Bone marrow (tissue), 2 donors: Measurements from ENCODE around the gene LIN37.
"Not testable (repeated sequence)": the region's sequence is repeated elsewhere in the genome, so short reads cannot be mapped to it uniquely, and the experiment has no call there.

ENCODE experiments used
- DNase-seq, 2 donors: peaks; one replicate each; lab custom pipeline; 2025; lab: John Stamatoyannopoulos, UW

The LIN37 gene

DNA sequence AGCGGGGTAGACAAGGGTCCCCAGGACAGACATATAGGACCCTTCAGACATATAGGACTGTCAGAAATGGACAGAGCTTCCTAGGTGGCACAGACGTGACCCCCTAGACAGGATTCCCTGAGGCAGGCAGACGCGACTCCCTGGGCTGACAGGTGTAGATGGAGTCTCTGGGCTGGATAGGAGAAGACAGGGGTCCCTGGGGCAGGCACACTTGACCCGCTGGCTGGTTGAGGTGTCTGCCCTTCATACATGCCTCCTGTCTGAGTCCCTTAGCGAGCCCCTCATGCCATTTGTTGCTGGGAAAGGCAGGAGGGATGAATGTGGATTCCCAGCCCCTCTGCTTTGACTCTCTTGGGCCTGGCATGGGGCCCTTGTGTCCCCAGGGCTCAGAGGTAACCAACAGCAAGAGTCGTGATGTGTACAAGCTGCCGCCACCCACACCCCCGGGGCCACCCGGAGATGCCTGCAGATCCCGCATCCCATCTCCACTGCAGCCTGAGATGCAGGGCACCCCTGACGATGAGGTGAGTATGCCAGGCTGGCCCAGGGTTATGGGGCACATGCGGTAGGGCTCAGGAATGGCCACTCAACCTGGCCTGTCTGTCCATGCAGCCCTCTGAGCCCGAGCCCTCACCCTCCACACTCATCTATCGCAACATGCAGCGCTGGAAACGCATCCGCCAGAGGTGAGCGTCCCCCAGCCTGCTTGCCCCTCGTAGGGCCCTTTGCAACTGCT is 5.4 kb downstream of the LIN37 start:
- no peak for DNase-seq

DNA sequence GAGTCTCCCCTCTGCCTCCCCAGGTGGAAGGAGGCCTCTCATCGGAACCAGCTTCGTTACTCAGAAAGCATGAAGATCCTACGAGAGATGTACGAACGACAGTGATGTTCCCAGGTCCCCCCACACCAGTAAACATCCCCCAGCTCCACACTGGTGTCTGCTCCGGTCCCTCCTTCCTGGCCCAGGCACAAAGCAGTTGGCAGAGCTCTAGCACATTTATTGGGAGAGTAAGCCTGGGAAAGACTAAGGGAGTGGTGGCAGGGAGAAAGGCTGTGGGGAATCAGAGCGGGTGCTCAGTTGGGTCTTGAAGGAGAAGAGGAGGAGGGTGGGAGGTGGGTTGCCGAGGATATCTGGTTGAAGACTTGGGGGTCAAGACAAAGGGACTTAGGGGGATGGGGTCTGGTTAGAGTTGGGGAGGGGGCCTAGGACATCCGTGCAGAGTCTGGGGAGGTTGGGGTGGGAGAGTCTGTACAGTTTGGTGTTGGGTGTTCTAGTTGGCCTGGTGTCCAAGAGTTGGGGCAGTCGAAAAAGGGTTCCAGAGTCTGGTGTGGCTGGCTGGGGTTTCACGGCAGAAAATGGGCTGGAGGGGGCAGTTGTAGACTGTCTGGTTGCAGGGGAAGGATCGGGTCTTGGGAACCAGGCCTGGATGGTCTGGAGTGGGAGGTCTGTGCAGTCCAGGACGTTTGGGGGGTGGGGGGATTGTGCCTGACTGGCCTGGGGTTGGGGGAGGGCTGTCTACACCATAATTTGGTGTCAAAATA is 6.2 kb downstream of the LIN37 start:
- DNase-seq = no peak

DNA sequence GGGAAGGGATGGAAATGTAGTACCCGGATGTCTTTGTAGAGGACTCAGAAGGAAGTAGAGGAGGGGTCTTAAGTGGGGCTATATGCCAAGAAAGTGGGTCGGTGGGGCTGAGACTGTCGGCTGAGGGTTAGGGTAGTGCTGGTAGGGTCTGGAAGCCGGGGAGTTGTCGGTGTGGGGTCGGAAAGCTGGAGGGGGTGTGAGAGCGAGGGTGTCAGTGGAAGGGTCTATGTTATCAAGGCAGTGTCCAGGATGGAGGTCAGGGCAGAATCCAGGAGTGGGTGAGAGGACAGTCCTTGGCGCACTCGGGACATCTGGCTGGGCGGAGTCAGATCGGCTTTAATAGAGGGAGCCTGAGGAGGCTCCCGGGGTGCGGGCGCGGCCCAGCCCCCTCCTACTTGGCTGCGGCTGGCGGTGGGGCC is 6.8 kb downstream of the LIN37 start:
- no peak for DNase-seq

GRCh38 chr19:35755550-35756376 is 7.4 kb downstream of the LIN37 start:
- no peak for DNase-seq

DNA sequence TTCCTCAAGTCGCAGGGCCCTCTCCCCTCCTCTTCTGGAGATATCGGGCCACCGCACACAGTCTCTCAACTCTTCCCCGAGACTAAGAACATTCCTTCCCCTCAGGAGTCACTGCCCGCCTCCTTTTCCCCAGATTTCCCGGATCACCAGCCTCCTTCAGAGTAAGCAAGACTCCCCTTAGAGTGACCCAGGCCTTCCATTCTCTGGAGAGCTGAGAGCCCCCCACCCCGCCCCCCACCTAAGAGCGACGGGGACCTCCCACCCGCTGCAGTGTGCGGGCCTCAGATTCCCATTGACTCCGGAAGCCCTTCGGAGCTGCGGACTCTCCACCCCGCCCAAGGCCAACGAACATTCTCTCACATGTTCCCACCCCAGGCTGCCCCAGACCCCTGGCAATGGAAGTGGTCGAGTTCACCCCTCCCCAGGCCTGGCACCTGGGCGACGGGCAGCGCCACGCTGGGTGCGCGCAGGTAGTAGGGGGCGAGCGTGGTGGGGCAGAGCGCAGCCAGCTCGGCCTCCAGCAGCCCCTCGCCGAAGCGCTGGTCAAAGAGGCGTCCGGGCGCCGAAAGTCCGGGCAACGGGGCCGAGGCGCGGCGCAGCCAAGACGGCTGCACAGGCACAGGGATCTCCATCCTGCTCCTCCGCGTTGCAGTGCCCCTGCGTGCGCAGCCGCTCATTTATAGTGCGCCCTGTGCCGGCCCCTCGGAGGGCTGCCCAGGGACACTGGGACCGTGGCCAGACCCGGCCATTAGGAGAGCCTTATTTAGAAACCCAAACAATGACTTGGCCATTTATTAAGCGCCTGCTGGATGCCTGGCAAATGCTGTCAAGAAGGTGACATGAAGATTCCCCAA is 8.2 kb downstream of the LIN37 start, which contains the start of gene HSPB6:
Gene HSPB6, minus strand, starts transcription at position 653 of the 854 bp plus-strand sequence. Its CDS starts 21 bp downstream, at position 632.
- no peak for DNase-seq

- no peak for DNase-seq
Observed at GRCh38 chr19:35757231-35757748, 8.9 kb downstream of the LIN37 start.

GRCh38 chr19:35757749-35758608 is 9.6 kb downstream of the LIN37 start, which contains the start of gene PROSER3:
TSS of gene PROSER3 (plus strand) at chr19:35758176. CDS start at chr19:35758216, 40 bp downstream.
- DNase-seq = peak; percentile 82 to 99

DNA sequence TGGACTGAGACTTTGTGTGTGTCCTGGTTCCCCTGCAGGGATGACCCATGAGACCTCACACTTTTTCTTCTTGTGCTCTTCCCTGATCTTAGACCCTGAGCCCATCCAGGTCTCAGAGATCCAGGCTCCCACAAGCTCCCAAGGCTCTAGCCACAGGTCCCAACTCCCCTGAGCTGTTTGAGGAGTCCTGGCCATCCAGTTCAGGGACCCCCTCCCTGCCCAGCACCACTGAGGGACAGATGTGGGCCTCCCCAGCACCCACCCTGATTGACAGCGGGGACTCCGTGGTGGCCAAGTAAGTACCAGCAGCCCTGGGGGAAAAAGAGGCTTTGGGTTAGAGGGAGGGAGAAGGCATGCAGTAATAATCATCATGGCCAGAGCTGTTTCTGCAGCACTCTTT is 11.3 kb downstream of the LIN37 start:
- no peak for DNase-seq

DNA sequence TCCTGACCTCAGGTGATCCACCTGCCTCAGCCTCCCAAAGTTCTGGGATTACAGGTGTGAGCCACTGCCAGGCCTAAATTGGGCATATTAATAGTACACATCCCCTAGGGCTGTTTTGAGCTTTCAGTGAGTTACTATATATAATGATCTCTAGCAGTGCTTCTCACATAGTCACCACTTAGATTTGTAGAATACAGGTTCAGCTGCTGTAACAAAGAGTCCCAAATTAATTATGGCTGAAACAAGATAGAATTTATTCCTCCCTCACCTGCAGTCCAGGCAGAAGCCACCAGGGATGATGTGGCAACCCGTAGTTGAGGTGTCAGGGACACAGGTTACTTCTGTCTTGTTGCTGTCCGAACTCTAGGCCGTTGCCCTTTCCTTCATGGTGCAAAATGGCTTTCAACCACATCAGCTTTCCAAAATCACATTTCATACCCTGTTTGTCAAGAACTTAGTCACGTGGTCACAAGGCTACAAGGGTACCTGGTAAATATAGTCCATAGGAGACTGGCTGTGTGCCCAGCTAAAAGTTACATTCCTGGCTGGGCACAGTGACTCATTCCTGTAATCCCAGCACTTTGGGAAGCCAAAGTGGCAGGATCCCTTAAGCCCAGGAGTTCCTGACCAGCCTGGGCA is 12.5 kb downstream of the LIN37 start:
- no peak for DNase-seq

- no peak for DNase-seq
Observed at GRCh38 chr19:35764432-35765315, 16.3 kb downstream of the LIN37 start.

DNA sequence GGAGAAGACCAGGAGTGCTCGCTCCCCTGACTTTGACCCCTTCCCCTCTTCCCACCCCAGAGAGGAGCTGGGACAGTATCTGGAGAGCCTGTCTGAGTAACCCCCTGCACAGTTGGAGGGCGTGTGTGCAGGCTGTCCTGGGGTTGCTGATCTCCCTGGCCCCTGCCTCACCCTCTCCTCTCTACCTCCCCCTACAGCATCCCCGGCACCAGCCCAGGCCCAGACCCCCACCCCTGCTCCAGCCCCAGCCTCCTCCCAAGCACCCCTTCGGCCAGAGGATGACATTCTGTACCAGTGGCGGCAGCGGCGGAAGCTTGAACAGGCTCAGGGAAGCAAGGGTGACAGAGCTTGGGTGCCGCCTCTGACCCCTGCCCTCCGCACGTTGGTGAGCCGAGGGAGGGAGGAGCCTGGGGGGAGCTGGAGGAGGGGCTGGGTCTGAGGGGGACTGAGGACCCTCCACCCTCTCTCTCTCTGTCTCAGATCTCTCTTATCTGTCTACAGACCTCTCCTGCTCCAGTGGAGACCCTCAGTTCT is 18.3 kb downstream of the LIN37 start:
- DNase-seq = no peak

DNA sequence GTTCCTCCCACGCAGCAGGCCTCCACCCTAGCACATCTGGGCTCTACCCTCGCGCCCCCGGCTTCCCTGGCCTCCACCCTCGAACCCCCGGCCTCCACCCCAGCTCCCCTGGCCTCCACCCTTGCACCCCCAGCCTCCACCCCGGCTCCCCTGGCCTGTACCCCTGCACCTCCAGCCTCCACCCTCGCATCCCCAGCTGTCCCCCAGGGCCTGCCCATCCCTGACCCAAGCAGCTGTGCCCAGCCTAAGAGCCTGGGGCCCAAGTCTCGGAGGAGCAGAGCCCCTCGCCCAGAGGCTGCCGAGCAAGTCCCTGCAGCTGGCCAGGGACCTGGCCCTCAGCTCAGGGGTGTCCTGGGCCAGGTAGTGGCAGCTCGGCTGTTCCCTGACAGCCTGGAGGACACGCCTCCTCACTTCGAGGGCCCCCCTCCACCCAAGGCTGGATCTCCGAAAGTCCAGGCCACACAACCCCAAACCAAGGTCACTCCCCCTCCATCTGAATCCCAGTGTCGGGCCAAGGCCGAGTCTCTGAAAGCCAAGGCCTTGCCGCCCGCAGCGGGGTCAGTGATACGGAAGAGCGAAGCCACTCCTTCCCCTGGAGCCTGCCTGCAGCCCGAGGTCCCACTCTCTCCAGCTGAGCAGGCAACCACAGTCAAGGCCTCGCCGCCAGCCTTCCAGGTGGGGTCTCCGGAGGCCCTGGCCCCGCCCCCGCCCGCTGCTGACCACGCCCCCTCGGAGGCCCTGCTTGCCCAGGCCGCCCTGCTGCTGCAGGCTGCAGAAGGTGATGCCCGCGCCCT is 19.1 kb downstream of the LIN37 start:
- no peak for DNase-seq

DNA sequence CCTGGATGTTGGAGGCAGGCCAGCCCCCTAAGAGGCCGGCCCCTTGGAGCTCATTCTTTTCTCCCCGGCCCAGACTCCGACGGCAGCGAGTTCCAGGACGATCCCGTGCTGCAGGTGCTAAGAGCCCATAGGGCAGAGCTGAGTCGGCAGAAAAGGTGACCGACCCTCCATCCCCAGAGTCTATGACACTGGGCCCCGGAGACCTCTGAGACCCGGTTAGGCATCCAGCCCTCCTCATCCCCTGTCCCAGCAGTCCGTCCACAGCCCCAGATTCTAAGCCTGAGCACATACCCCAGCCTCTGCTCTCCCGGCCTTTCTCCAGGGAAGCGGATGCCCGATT is 19.7 kb downstream of the LIN37 start:
- DNase-seq = no peak

- not testable (repeated sequence) for DNase-seq
Observed at GRCh38 chr19:35772362-35772761, 24.0 kb downstream of the LIN37 start.

DNA sequence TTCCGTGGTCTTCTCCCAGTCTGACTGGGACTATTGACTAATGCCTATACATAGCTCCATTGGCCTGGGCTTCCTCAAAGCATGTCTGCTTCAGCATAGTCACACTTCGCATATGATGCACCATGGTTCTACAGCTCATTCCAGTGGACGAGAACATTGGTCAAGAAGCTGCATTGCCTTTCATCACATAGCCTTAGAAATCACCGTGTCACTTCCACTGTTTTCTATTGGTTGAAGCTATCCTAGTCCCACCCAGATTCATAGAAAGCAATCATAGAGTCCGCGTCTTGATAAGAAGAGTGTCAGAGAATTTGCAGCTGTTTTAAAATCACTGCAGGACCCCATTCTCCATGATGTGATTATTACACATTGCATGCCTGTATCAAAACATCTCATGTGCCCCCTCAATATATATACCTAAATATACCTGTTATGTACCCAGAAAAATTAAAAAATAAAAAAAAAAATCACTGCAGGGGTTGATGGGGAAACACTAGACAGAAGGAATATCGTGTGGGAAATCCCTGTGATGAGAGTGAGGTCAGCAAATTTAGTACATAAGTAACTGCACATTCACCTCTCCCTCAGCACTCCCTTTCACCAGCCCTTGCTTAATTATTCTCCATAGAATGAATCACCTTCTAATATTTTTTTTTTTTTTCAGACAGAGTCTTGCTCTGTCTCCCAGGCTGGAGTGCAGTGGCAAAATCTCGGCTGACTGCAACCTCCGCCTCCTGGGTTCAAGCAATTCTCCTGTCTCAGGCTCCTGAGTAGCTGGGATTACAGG is 24.8 kb downstream of the LIN37 start:
- DNase-seq = no peak

DNA sequence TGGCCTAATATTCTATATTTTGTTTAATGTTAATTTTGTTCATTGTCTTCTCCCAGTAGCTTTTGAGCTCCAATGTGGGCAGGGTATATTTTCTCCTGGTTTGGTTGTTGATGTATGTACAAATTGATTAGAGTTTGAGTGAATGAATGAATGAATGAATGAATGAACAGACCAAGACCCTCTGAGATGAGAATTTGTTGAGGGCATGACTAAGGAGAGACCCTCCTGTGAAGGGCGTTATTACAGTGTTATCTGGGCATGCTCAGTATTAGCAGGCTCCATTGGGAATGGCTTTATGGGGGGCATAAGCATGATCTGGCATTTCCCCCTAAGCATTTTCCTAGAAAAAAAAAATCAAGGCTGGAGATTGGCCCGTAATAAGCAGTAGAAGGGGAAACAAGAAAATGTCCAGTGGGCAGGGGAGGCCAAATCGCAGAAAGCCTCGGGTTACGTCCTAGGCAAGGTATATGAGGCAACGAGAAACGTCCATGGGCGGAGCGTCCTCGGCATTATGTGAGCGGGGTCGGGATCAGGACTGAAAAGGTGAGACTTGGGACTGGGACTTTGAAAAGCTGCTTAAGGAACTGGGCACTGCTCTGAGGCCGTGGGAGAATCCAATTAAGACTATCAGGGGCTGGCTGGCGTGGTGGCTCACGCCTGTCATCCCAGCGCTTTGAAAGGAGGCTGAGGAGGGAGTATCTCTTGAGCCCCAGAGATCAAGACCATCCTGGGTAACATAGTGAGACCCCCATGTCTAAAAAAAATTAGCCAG is 26.1 kb downstream of the LIN37 start:
- DNase-seq = no peak
